ENCODE data around the gene ZNF276.

DNA sequence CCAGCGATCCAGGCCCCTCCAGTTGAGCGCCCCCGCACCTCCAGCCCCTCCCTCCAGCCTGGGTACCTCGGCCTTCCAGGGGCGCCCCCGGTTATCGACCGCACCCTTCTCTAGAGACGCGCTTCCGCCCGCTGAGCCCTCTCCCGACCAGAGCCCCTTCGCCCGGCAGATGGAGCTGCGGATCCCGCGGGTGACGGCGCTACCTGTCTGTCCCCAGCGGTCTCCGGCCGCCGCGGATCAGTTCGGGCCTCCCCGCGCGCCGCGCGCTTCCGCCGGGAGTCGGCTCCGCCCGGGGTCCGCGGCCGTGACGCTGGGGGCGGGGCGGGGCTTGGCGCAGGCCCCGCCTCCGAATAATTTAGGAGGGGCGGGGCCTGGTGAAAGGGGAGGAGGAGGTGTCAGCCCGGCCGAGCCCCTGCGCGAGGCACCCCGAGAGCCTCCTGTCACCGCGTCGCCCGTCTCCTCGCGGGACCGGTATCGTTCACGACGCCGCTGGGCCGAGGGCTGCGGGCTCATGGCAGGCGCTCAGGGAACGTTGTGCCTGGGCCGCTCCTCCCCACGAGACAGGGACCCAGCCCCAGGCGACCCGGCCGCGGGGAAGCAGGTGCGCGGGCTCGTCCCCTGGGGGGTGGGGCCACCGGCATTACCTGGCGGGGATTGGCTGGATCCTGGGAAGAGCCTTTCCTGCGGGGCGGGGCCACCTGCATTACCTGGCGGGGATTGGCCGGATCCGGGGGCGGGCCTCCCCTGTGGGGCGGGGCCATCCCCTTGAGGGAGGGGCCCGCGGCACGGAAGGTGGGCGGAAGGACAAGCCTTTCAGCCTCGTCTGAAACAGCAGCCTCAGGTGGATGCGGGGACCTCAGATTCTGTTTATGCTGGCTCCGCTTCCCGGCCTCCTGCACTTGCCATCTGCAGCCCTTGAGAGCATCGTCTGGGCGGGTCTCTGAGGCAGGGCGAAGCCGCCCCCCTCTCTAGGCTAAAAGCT is 19.6 kb upstream of the ZNF276 start, which contains the start of gene SPATA2L:
- TF ChIP-seq CTCF (IDR thresholded peaks at IDR 0.05) (peak; percentile 45; the same call in 1 of the 2 replicates), ZFX (IDR thresholded peaks at IDR 0.05; ENCODE audit: borderline replicate concordance) (no peak)
